ENCODE results near the gene KRT27. TPM values are rescaled to one million over a fixed set of nuclear protein-coding genes. Genes with fewer than 3 reads are reported as not detected.
"Not testable (repeated sequence)": the region's sequence is repeated elsewhere in the genome, so short reads cannot be mapped to it uniquely, and the experiment has no call there.

The KRT27 gene
- total RNA-seq, 1 experiment from 2014 or later, result not detected

DNA sequence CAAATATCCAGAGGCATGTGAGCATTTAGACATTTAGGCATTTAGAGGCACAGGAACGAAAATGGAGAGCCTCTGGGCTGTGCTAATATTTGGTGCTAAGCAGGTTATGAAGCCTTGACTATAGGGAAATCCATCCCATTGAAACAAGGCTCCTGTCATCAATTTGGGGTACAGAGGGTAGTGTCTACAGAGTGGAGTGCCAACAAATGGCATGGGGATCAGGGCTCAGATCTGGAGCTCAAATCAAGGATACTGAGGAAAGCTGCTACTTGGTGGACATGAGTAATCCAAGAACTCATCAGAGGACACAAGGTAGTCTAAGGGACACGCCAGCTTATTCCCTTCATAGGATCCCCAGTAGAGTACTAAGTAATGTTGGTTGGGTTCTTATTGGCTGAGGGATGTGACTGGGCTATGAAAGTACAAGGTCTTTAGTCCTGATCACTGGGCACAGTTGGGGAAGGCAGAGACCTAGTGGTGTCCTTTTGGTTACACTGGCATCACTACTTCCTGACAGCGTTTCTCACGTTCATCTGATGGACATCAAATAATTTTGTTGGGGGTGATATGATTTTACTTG, 34.8 kb upstream of the KRT27 start:
- CTCF ChIA-PET, result no interaction called here
- H3K27me3 ChIP-seq (ENCODE audit: low read length), result no peaks in the 10 kb centered on the region
- H3K4me1 ChIP-seq (ENCODE audit: insufficient read depth, low read length), result peaks cover 26% of the 10 kb centered on the region
- H3K9me3 ChIP-seq (ENCODE audit: low read length), result no peaks in the 10 kb centered on the region
- H3F3A ChIP-seq (ENCODE audit: low read length, unreplicated experiment), result peaks cover 7% of the 10 kb centered on the region
- ATAC-seq (no peak), DNase-seq (no peak)
- no peak overlapping the region for H3K9ac ChIP-seq (ENCODE audit: low read length)
- no peak overlapping the region for H2AFZ ChIP-seq (ENCODE audit: low read length)
- intact Hi-C loops (cut with micrococcal nuclease), result no loop called here
- POLR2A ChIA-PET (ENCODE audit: unreplicated experiment), result no interaction called here
- H3K9me2 ChIP-seq (replicated peaks; ENCODE audit: low read length), result no peaks in the 10 kb centered on the region
- TF ChIP-seq EZH2phosphoT487 (IDR thresholded peaks at IDR 0.05; ENCODE audit: borderline replicate concordance, low read length), result no peak
- TF ChIP-seq CTCF (conservative IDR thresholded peaks at IDR 0.05; ENCODE audit: low read depth, low read length), result no peak
- TF ChIP-seq EZH2 (IDR thresholded peaks at IDR 0.05; ENCODE audit: low read length, unreplicated experiment), result no peak
- H3K4me2 ChIP-seq (ENCODE audit: low read length), result no peak overlapping the region
- H4K20me1 ChIP-seq (ENCODE audit: low read length), result no peaks in the 10 kb centered on the region
- peaks cover 25% of the 10 kb centered on the region for H3K79me2 ChIP-seq (ENCODE audit: low read length)
- no peak overlapping the region for H3K27ac ChIP-seq (ENCODE audit: low read length)
- H3K36me3 ChIP-seq (ENCODE audit: low read depth, low read length), result no peaks in the 10 kb centered on the region
- no peak overlapping the region for H3K4me3 ChIP-seq (ENCODE audit: low read length)
- BruUV-seq (replicated peaks), result no TSS peak

DNA sequence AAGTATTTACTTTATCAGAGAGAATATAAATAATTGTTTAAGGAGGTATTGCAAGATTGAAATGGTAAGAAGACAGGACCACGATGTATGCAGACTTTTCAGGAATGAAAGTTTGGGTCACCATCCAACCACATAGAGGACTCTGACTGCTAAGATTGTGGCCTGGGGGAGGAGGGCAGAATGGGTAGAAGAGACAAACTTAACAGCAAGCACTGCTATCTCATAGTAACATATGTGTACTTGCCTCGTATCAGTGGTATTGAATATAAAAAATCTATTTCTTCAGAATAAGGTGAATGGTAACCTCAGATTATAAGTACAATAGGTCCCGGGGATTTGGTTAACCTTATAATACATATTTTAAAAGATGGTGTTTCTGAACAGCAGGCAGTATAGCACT, 34.2 kb upstream of the KRT27 start:
- Histone ChIP-seq H3K4me3 (ENCODE audit: low read length) (no peak overlapping the region), H3K27ac (ENCODE audit: low read length) (no peak overlapping the region), H3F3A (ENCODE audit: low read length, unreplicated experiment) (peaks cover 7% of the 10 kb centered on the region), H3K9ac (ENCODE audit: low read length) (no peak overlapping the region), H2AFZ (ENCODE audit: low read length) (no peak overlapping the region), H3K9me3 (ENCODE audit: low read length) (no peaks in the 10 kb centered on the region), H3K79me2 (ENCODE audit: low read length) (peaks cover 25% of the 10 kb centered on the region), H3K36me3 (ENCODE audit: low read depth, low read length) (no peaks in the 10 kb centered on the region), H3K4me1 (ENCODE audit: insufficient read depth, low read length) (peaks cover 23% of the 10 kb centered on the region), H3K9me2 (replicated peaks; ENCODE audit: low read length) (no peaks in the 10 kb centered on the region), H4K20me1 (ENCODE audit: low read length) (no peaks in the 10 kb centered on the region), H3K27me3 (ENCODE audit: low read length) (no peaks in the 10 kb centered on the region), H3K4me2 (ENCODE audit: low read length) (no peak overlapping the region)
- no TSS peak for BruUV-seq (replicated peaks)
- no peak for TF ChIP-seq EZH2phosphoT487 (IDR thresholded peaks at IDR 0.05; ENCODE audit: borderline replicate concordance, low read length)
- DNase-seq (no peak), ATAC-seq (no peak)
- intact Hi-C loops (cut with micrococcal nuclease), result no loop called here
- POLR2A ChIA-PET (ENCODE audit: unreplicated experiment), result no interaction called here
- CTCF ChIA-PET, result no interaction called here

- Histone ChIP-seq H3K4me1 (ENCODE audit: insufficient read depth, low read length) (peaks cover 24% of the 10 kb centered on the region), H3K4me3 (ENCODE audit: low read length) (no peak overlapping the region), H3K4me2 (ENCODE audit: low read length) (no peak overlapping the region), H3K9me3 (ENCODE audit: low read length) (no peaks in the 10 kb centered on the region), H3K36me3 (ENCODE audit: low read depth, low read length) (no peaks in the 10 kb centered on the region), H3K79me2 (ENCODE audit: low read length) (peaks cover 23% of the 10 kb centered on the region), H3K9me2 (replicated peaks; ENCODE audit: low read length) (no peaks in the 10 kb centered on the region), H4K20me1 (ENCODE audit: low read length) (no peaks in the 10 kb centered on the region), H2AFZ (ENCODE audit: low read length) (no peak overlapping the region), H3K27me3 (ENCODE audit: low read length) (no peaks in the 10 kb centered on the region), H3F3A (ENCODE audit: low read length, unreplicated experiment) (peaks cover 7% of the 10 kb centered on the region), H3K9ac (ENCODE audit: low read length) (no peak overlapping the region), H3K27ac (ENCODE audit: low read length) (no peak overlapping the region)
- POLR2A ChIA-PET (ENCODE audit: unreplicated experiment), result no interaction called here
- intact Hi-C loops (cut with micrococcal nuclease), result no loop called here
- no TSS peak for BruUV-seq (replicated peaks)
- TF ChIP-seq EZH2 (IDR thresholded peaks at IDR 0.05; ENCODE audit: low read length, unreplicated experiment) (no peak), CTCF (conservative IDR thresholded peaks at IDR 0.05; ENCODE audit: low read depth, low read length) (no peak), EZH2phosphoT487 (IDR thresholded peaks at IDR 0.05; ENCODE audit: borderline replicate concordance, low read length) (no peak)
- no peak for DNase-seq
- CTCF ChIA-PET, result no interaction called here
- no peak for ATAC-seq
Measured at GRCh38 chr17:40815381-40815780, 33.0 kb upstream of the KRT27 start.

GRCh38 chr17:40814657-40815056, 32.3 kb upstream of the KRT27 start:
- H3F3A ChIP-seq (ENCODE audit: low read length, unreplicated experiment); H3K9ac ChIP-seq (ENCODE audit: low read length); H3K9me2 ChIP-seq (replicated peaks; ENCODE audit: low read length); H3K36me3 ChIP-seq (ENCODE audit: low read depth, low read length); BruUV-seq (replicated peaks); H2AFZ ChIP-seq (ENCODE audit: low read length); H3K27ac ChIP-seq (ENCODE audit: low read length); DNase-seq; intact Hi-C loops (cut with micrococcal nuclease); H4K20me1 ChIP-seq (ENCODE audit: low read length); H3K27me3 ChIP-seq (ENCODE audit: low read length); H3K4me3 ChIP-seq (ENCODE audit: low read length); CTCF ChIA-PET; H3K4me2 ChIP-seq (ENCODE audit: low read length); ATAC-seq; H3K9me3 ChIP-seq (ENCODE audit: low read length); POLR2A ChIA-PET (ENCODE audit: unreplicated experiment): not testable (repeated sequence)
- Histone ChIP-seq H3K4me1 (ENCODE audit: insufficient read depth, low read length) (peaks cover 31% of the 10 kb centered on the region), H3K79me2 (ENCODE audit: low read length) (peaks cover 16% of the 10 kb centered on the region)

Measured in PC-3 (cell line).